H9 (cell line): ENCODE data around the gene INPP5B. TPM values are rescaled to one million over a fixed set of nuclear protein-coding genes. Genes with fewer than 3 reads are reported as not detected.

Experiments
- DNase-seq: peaks from one replicate; pipeline ENCODE4 v3.0.0-alpha.2; 2017
- H2AFZ ChIP-seq: one replicate; pipeline ENCODE4 v1.6.1; 2013; ENCODE audit warnings: mild to moderate bottlenecking, low read length, control low read depth, moderate library complexity
- H2AK5ac ChIP-seq: 2 replicates; pipeline ENCODE4 v1.6.1; 2013; ENCODE audit warnings: low read length, control low read depth, mixed read lengths; ENCODE audit not compliant: insufficient read length
- H2BK120ac ChIP-seq: one replicate; pipeline ENCODE4 v1.6.1; 2013; ENCODE audit warnings: low read depth, mild to moderate bottlenecking, low read length, control low read depth, inconsistent platforms; ENCODE audit not compliant: poor library complexity, severe bottlenecking
- H2BK12ac ChIP-seq: 2 replicates; pipeline ENCODE4 v1.6.1; 2013; ENCODE audit warnings: low read length, control low read depth, mixed read lengths, low read depth; ENCODE audit not compliant: insufficient read length
- H2BK15ac ChIP-seq: 2 replicates; pipeline ENCODE4 v1.6.1; 2013; ENCODE audit warnings: low read depth, low read length, control low read depth
- H2BK20ac ChIP-seq: one replicate; pipeline ENCODE4 v1.6.1; 2013; ENCODE audit warnings: low read depth, mild to moderate bottlenecking, low read length, control low read depth, inconsistent platforms; ENCODE audit not compliant: poor library complexity, severe bottlenecking
- H2BK5ac ChIP-seq: 2 replicates; pipeline ENCODE4 v1.6.1; 2013; ENCODE audit warnings: low read length, control low read depth, mixed read lengths; ENCODE audit not compliant: insufficient read length
- H3K14ac ChIP-seq: 2 replicates; pipeline ENCODE4 v1.6.1; 2013; ENCODE audit warnings: low read length, control low read depth; ENCODE audit not compliant: insufficient read depth
- H3K18ac ChIP-seq: 2 replicates; pipeline ENCODE4 v1.6.1; 2013; ENCODE audit warnings: low read depth, mild to moderate bottlenecking, mixed read lengths, low read length, control low read depth; ENCODE audit not compliant: insufficient read length
- H3K23ac ChIP-seq: 2 replicates; pipeline ENCODE4 v1.6.1; 2013; ENCODE audit warnings: low read length, control low read depth, mixed read lengths, low read depth; ENCODE audit not compliant: insufficient read length
- H3K23me2 ChIP-seq: 2 replicates; pipeline ENCODE4 v1.6.1; 2013; ENCODE audit warnings: low read depth, mild to moderate bottlenecking, mixed read lengths, low read length, control low read depth; ENCODE audit not compliant: insufficient read length, poor library complexity, severe bottlenecking
- H3K27ac ChIP-seq: 2 replicates; pipeline ENCODE4 v1.5.1; 2013; ENCODE audit warnings: low read length, control low read depth, mixed read lengths, low read depth; ENCODE audit not compliant: insufficient read length
- H3K27me3 ChIP-seq: 2 replicates; pipeline ENCODE4 v1.6.1; 2013; ENCODE audit warnings: low read length, control low read depth, inconsistent platforms; ENCODE audit not compliant: insufficient read depth
- H3K4ac ChIP-seq: 2 replicates; pipeline ENCODE4 v1.6.1; 2013; ENCODE audit warnings: low read depth, mild to moderate bottlenecking, control low read depth, inconsistent platforms, low read length, moderate library complexity
- H3K4me1 ChIP-seq: 2 replicates; pipeline ENCODE4 v1.6.1; 2013; ENCODE audit warnings: low read length, control low read depth, inconsistent platforms; ENCODE audit not compliant: insufficient read depth
- H3K4me2 ChIP-seq: 2 replicates; pipeline ENCODE4 v1.6.1; 2013; ENCODE audit warnings: low read length, control low read depth, mixed read lengths; ENCODE audit not compliant: insufficient read length, insufficient read depth
- H3K56ac ChIP-seq: 2 replicates; pipeline ENCODE4 v1.6.1; 2013; ENCODE audit warnings: low read depth, mild to moderate bottlenecking, mixed read lengths, low read length, control low read depth; ENCODE audit not compliant: insufficient read length
- H3K79me1 ChIP-seq: 2 replicates; pipeline ENCODE4 v1.6.1; 2013; ENCODE audit warnings: low read depth, mild to moderate bottlenecking, moderate library complexity, low read length, control low read depth, inconsistent platforms; ENCODE audit not compliant: insufficient read depth, poor library complexity, severe bottlenecking
- H3K79me2 ChIP-seq: 2 replicates; pipeline ENCODE4 v1.6.1; 2013; ENCODE audit warnings: low read length, control low read depth, inconsistent platforms; ENCODE audit not compliant: insufficient read depth
- H3K9ac ChIP-seq: 2 replicates; pipeline ENCODE4 v1.6.1; 2013; ENCODE audit warnings: low read length, control low read depth, mixed read lengths; ENCODE audit not compliant: insufficient read length; ENCODE audit errors: extremely low read depth
- H3K9me3 ChIP-seq: one replicate; pipeline ENCODE4 v1.6.1; 2013; ENCODE audit warnings: low read depth, low read length, inconsistent platforms; ENCODE audit not compliant: control insufficient read depth
- H3T11ph ChIP-seq: one replicate; pipeline ENCODE4 v1.6.1; 2013; ENCODE audit warnings: mild to moderate bottlenecking, low read length, control low read depth, inconsistent platforms
- H4K20me1 ChIP-seq: one replicate; pipeline ENCODE4 v1.6.1; 2013; ENCODE audit not compliant: control insufficient read depth, insufficient read length, insufficient read depth
- H4K5ac ChIP-seq: 2 replicates; pipeline ENCODE4 v1.6.1; 2013; ENCODE audit warnings: low read depth, mild to moderate bottlenecking, mixed read lengths, low read length, control low read depth; ENCODE audit not compliant: insufficient read length
- H4K8ac ChIP-seq: replicated peaks from 2 replicates; pipeline ENCODE4 v1.6.1; 2013; ENCODE audit warnings: low read length, control low read depth, mixed read lengths, low read depth; ENCODE audit not compliant: insufficient read length
- H4K91ac ChIP-seq: 2 replicates; pipeline ENCODE4 v1.6.1; 2013; ENCODE audit warnings: low read depth, mild to moderate bottlenecking, moderate library complexity, mixed read lengths, low read length, control low read depth; ENCODE audit not compliant: insufficient read length
- H3K27ac Mint-ChIP-seq, 3 experiments: 2 replicates in 2 of 3; 3 replicates in 1 of 3; pipeline ENCODE4 v1.8.0; 2020 to 2021; ENCODE audit warnings: mixed read lengths in 3 of 3, mild to moderate bottlenecking in 1 of 3, moderate library complexity in 1 of 3
- H3K27me3 Mint-ChIP-seq: 2 replicates; pipeline ENCODE4 v1.8.0; 2021; ENCODE audit warnings: low read depth, mild to moderate bottlenecking, moderate library complexity, mixed read lengths
- H3K36me3 Mint-ChIP-seq, 3 experiments: 2 replicates in 2 of 3; 3 replicates in 1 of 3; pipeline ENCODE4 v1.8.0; 2020 to 2021; ENCODE audit warnings: low read depth in 3 of 3, mixed read lengths in 3 of 3; ENCODE audit not compliant: insufficient read depth in 1 of 3
- H3K4me1 Mint-ChIP-seq, 2 experiments: 2 replicates each; pipeline ENCODE4 v1.8.0; 2020; ENCODE audit warnings: mixed read lengths in 2 of 2
- H3K4me3 Mint-ChIP-seq, 2 experiments: 2 replicates in 1 of 2; 3 replicates in 1 of 2; pipeline ENCODE4 v1.8.0; 2020 to 2021; ENCODE audit warnings: mild to moderate bottlenecking in 2 of 2, mixed read lengths in 2 of 2, moderate library complexity in 1 of 2
- H3K9me3 Mint-ChIP-seq, 2 experiments: 2 replicates in 1 of 2; 3 replicates in 1 of 2; pipeline ENCODE4 v1.8.0; 2020; ENCODE audit warnings: mild to moderate bottlenecking in 2 of 2, mixed read lengths in 2 of 2, moderate library complexity in 1 of 2
- CTCF ChIP-seq: fragments of 200-600 bp; sonication (generic); conservative IDR thresholded peaks from 3 replicates; pipeline ENCODE4 v1.8.0; 2021; ENCODE audit warnings: antibody characterized with exemption, mild to moderate bottlenecking
- WGBS: extraction: QIAGEN DNeasy Blood & Tissue Kit; methylation state at CpG from one replicate; pipeline ENCODE4 v1.1.7; 2013; ENCODE audit warnings: missing lambda C conversion rate, low lambda C conversion rate, mixed read lengths; ENCODE audit not compliant: insufficient read length; ENCODE audit errors: extremely low coverage; 5-methylcytosine and 5-hydroxymethylcytosine counted together
- total RNA-seq: library from RNA; stranded (reverse); gene quantifications from 2 replicates; pipeline ENCODE4 v1.2.1, GENCODE V29; 2021

The INPP5B gene
- total RNA-seq, 1 experiment from 2014 or later = 28.2 TPM

GRCh38 chr1:37849480-37849879, 97.4 kb downstream of the INPP5B start:
- Histone ChIP-seq H4K91ac (no peak overlapping the region), H3K4me1 (no peaks in the 10 kb centered on the region), H2BK15ac (no peak overlapping the region), H3K27ac (no peak overlapping the region), H2BK12ac (no peak overlapping the region), H4K8ac (no peak overlapping the region), H2BK5ac (no peak overlapping the region), H3K23ac (no peak overlapping the region), H2BK20ac (no peak overlapping the region), H4K20me1 (no peaks in the 10 kb centered on the region), H3K14ac (no peak overlapping the region), H3K4ac (no peak overlapping the region), H3K9me3 (no peaks in the 10 kb centered on the region), H3K18ac (no peak overlapping the region), H3T11ph (no peak overlapping the region), H4K5ac (no peak overlapping the region), H3K79me1 (peaks cover 8% of the 10 kb centered on the region), H2BK120ac (no peak overlapping the region), H3K56ac (no peak overlapping the region), H3K9ac (no peak overlapping the region), H3K4me2 (no peak overlapping the region), H3K23me2 (no peaks in the 10 kb centered on the region), H2AFZ (no peak overlapping the region), H3K27me3 (no peaks in the 10 kb centered on the region), H3K79me2 (peaks cover 2% of the 10 kb centered on the region; the same call in 1 of the 2 replicates), H2AK5ac (no peak overlapping the region)
- Mint-ChIP-seq H3K4me3 (no peak overlapping the region; a peak in 1 of 5 replicates), H3K9me3 (no peaks in the 10 kb centered on the region), H3K27me3 (no peaks in the 10 kb centered on the region), H3K27ac (no peak overlapping the region), H3K4me1 (no peaks in the 10 kb centered on the region), H3K36me3 (peaks cover 0 to 8% (median 0%) of the 10 kb centered on the region in 3 experiments; a peak in 3 of 7 replicates)
- DNase-seq = no peak
- no peak for TF ChIP-seq CTCF
- no CpG with 5 or more reads among the region's 3 CpGs for WGBS
